D341Med (cell line): Measurements from ENCODE around the gene SMO.
"Not testable (repeated sequence)": the region's sequence is repeated elsewhere in the genome, so short reads cannot be mapped to it uniquely, and the experiment has no call there.

Experiments
- DNase-seq: peaks from one replicate; pipeline ENCODE4 v3.0.0; 2012; ENCODE audit warnings: low spot score

Gene SMO

DNA sequence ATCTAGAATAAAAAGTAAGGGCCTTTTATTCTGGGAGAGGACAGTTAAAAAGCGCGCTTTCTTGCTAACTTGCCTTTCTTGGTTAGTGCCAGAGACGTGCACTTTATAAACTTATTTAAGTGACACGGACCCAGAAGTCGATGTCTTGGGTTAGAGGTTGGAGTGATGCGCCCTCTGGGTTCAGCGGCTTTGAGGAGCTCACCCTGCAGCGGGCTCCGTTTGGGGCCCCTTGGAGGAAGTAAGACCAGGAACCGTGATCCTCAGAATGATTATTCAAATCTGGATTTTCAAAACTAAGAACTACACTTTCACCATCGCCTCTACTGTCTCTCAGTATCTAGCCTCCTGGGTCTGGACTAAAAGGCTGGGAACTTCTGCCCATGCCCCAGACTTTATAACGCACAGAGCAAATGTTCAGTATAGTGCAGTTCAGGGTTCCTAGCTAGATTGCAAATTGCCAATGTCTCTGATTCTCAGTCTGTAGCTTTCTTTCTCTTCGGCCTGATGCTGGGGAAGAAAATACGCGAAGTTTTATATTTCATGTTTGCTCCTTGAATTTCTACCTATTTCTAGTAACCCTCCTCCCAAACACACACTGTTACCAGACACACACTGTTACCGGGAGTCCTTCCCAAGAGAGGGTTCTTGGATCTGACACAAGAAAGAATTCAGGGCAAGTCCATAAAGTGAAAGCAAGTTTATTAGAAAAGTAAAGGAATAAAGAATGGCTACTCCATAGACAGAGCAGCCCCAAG lies 18.6 kb upstream of the SMO start:
- DNase-seq, result no peak

DNA sequence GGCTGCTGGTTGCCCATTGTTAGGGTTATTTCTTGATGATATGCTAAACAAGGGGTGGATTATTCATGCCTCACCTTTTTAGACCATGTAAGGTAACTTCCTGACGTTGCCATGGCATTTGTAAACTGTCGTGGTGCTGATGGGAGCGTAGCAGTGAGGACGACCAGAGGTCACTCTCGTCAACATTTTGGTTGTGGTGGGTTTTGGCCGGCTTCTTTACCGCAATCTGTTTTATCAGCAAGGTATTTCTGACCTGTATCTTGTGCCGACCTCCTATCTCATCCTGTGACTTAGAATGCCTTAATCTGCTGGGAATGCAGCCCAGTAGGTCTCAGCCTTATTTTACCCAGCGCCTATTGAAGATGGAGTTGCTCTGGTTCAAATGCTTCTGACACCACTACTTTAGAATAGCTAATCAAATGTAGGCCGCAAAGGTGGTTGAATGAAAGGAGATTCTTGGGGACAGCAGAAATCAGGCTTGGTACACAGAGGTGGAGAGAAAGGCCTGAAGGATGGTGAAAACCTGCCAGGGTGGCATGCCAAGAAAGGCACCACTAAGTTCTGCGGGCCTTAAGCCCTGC lies 17.9 kb upstream of the SMO start:
- no peak for DNase-seq

DNA sequence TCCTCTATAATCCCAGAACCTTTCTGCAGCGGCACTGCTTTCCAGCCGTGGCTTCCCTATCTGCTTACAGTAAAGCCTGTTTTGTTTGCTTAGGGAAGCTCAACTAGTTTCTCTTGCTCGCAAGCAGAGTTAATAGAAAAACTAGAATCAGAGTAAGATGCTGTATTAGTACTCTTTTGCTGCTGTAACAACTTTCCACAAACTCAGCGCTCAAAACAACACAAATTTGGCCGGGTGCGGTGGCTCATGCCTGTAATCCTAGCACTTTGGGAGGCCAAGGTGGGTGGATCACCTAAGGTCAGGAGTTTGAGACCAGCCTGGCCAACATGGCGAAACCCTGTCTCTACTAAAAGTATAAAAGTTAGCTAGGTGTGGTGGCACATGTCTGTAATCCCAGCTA lies 14.6 kb upstream of the SMO start:
- DNase-seq, result not testable (repeated sequence)

DNA sequence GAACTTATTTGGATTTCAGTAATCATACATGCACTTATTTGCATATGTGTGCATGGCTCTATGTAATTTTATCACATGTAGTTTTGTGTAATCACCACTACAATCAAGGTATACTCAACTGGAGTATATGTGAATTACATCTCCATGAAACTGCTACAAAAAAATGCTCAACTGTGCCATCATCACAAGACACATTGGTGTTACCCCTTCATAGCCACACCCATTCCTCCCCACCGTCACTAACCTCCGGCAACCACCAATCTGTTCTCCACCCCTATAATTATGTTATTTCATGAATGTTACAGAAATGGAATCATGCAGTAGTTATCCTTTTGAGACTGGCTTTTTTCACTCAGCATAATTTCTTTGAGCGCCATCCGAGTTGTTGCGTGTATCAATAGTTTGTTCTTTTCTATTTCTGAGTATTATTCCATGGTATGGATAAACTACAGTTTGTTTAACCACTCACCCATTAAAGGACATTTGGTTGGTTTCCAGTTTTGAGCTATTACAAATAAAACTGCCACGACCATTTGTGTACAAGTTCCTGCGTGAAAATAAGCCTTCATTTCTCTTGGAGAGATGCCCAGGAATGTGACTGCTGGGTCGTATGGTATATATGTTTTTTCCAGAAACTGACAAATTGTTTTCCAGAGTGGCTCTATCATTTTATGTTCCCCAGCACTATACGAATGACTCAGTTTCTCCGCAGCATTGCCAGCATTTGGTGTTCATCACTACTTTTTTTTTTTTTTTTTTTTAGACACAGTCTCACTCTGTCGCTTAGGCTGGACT lies 11.3 kb upstream of the SMO start:
- no peak for DNase-seq

DNA sequence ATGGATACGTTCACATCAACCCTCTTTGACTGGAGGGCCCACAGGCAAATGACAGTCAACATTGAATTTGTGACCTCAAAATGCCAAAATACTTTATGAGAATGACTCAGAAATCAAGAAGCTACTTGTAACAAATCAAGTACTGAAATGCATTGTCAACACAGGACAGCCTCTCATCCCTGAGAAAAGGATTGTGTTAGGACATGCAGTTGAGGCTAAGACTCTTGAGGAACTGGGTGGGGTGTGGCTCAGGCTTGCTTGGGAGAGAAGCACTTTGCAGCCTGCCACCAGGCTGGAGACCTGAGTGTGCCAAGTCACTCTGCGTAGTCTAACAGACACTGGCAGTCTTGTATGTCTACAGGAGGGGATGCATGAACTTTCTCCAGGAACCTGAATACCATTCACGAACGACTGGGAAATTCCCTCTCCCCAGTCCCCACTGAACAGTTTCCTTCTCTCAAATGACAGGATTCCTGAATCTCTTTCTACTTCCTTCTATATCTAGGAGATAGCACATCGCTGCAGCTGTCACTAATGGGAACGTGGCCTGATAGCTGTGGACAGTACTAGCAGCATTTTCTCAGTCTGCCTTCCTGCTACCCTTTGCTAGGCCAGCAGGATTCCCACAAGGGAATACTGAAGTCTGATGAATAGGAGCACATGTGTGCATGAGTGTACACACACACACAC lies 3.3 kb upstream of the SMO start:
- no peak for DNase-seq

DNA sequence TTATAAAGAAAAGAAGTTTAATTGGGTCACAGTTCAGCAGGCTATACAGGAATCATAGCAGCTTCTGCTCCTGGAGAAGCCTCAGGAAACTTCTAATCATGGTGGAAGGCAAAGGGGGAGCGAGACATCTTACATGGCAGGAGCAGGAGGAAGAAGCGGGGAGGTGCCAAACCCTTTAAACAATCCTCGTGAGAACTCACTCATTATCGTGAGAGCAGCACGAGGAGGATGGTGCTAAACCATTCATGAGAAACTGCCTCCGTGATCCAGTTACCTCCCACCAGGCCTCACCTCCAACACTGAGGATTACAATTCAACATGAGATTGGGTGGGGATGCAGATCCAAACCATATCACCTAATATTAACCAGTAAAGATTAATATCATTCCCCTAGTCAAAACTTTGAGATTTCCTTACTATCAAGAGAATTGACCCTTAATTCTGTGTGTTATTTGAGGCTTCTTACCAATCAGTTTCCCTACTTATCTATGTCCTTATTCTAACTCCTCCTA lies 1.6 kb upstream of the SMO start:
- no peak for DNase-seq

DNA sequence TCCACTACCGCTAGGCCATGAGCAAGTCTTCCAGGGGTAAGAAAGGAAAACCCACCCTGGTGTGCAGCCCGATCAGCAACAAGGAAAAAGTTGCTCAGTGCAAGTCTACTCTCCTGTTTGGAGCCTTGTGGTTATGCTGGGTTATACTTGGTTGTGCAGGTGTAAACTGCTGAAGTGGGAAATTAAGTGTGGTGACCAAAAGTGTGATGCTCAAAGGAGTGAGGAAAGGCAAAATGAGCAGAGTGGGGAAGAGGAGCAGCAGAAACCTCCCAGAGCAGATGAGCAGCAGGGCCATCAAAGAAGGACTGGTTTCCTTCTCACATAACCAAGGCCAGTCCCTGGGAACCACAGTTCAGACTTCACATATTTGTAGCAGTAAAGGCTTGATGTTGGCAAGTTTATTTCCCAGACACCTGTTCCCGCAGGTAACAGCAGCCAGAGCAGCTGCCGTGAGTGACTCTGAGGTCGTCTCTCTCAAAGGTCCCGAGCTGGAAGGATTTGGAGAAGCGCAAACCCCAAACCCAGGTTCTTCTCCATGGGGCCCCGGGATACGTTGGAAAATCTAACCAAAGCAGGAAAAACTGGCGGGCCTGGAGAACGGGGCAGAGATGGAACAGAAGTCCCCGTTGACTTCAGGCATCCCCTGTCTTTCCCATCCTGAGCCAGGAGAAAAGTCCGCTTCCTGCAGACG lies 607 bp upstream of the SMO start:
- DNase-seq, result no peak

DNA sequence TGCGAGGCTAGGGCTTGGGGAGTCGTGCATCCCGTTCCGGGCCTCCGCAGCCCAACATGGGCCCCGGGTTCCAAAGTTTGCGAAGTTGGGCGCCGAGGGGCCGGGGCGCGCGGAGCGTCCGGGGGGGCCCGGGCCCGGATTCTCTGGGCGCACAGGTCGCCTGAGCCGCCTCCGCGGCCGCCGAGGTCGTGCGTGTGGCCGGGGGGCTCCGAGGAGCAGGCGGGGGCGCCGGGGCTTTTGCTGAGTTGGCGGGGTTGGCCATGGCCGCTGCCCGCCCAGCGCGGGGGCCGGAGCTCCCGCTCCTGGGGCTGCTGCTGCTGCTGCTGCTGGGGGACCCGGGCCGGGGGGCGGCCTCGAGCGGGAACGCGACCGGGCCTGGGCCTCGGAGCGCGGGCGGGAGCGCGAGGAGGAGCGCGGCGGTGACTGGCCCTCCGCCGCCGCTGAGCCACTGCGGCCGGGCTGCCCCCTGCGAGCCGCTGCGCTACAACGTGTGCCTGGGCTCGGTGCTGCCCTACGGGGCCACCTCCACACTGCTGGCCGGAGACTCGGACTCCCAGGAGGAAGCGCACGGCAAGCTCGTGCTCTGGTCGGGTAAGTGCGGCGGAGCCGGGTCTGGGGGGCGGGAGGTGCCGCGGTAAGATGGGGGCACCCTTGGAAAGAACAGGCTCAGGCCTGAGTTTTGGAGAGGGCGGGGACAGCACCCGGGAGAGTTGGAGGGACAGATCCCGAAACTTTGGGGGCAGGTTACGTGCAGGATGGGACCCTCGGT lies 643 bp downstream of the SMO start:
- peak; percentile 72 for DNase-seq

DNA sequence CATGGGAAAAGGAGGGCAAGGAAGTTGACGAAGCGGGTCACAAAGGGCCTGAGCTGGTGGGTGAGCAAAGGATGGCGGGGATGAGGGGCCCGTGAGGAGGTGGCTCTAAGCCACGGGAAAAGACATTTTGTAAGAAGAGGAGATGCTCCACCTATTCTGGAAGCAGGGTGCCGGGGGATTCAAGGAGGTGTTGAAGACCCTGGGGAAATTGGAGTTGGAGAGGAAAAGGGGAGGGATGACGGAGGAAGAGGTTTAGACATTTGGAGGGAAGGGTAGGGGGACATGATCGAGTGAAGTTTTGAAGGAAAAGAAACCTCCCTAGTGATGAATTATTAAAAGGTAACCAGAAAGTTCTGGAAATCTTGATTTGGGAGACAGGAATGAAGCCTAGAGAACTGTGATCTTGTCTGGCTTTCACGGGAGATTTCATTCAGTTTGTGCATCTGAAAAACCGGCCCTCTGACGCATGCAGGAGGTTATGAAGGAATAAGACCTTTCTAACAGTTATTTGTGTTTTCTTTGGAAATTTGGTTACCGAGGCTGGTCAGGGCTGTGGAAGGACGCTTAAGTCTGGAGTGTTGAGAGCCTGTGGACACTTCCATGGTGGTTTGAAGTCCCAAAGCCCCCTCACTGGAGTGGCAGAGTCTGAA lies 1.4 kb downstream of the SMO start:
- no peak for DNase-seq

DNA sequence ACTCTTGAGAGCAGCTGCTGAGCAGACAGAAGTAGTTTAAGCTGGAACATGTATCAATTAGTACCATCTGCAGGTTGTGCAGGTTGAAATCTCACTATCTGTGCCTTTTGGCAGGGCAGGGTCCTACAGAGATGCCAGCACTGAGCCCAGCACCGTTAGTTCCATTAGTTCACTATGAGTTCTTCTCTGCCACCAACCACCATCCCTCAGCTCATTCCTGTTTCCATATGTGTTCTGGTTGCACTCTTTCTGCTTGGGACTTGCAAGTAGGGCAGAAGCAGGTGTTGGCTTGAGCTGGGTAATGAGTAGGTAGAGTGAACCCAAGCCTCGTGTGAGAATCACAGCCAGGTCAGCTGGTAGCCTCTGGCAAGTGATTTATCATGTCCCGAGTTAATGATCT lies 2.8 kb downstream of the SMO start:
- no peak for DNase-seq

DNA sequence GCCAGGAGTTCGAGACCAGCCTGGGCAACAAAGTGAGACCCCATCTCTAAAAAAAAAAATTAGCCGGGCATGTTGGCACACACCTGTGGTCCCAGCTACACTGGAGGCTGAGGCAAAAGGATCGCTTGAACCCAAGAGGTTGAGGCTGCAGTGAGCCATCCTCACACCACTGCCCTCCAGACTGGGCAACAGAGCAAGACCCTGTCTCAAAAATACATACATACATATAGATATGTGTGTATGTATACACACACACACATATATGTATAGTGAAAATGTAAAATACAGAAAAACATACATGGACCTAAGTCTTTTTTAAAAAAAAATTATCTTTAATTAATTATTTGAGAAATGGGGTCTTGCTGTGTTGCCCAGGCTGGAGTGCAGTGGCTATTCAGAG lies 5.5 kb downstream of the SMO start:
- no peak for DNase-seq

DNA sequence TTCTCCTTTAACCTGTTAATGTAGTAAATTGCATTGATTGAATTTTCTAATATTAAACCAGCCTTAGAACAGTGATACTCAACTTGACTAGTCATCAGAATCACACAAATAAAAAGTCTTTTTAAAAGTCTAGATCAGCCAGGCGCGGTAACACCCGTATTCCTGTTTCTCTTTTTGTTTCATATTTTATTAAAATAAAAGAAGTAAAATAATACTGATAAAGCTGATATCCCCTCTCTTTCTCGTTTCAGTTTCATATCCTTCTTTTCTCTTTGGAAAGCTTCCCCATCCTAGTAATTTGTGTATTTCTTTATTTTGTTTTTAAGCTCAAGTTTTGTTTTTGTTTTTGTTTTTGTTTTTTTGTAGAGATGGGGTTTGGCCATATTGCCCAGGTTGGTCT lies 9.3 kb downstream of the SMO start:
- DNase-seq, result no peak

DNA sequence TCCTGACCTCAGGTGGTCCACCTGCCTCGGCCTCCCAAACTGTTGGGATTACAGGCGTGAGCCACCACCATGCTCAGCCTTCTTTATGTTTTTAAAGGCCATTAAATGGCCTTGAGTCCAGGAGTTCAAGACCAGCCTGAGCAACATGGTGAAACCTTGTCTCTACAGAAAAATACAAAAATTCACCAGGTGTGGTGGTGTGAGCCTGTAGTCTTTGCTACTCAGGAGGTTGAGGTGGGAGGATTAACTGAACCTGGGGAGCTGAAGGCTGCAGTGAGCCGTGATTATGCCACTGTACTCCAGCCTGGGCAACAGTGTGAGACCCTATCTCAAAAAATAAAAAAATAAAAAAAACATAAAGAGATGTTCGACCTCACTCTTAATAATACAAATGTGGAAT lies 11.0 kb downstream of the SMO start:
- no peak for DNase-seq

DNA sequence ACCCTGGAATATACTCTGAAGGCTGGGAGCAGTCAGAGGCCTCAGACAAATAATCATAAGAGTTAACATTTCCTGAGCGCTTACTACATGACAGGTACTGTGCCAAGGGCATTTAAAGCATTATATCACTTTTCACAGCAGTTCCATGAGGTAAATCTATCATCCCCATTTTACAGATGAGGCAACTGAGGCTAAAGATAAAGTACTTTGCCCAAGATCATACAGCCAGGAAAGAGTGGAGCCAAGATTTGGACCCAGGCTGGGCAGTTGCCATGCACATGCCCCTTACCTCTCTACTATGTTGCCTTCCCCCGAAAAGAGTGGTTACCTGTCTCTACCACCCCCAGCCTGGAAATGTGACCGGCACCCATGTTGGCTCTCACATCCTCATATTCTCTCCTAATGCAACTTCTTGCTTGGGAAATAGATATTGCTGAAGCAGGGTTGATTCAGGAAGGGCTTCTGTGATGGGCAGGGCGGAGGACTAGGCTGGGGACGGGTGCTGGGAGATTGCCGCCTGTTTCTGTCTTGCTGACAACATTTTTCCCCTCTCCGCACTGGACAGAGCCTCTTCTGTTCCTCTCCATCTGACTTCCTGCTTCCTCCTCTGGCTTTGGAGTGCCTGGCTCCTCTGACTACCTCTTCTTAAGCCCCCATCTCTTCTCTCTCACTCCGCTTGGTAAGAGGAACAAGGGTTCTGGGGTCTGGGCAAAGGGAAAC lies 13.8 kb downstream of the SMO start:
- DNase-seq, result no peak

DNA sequence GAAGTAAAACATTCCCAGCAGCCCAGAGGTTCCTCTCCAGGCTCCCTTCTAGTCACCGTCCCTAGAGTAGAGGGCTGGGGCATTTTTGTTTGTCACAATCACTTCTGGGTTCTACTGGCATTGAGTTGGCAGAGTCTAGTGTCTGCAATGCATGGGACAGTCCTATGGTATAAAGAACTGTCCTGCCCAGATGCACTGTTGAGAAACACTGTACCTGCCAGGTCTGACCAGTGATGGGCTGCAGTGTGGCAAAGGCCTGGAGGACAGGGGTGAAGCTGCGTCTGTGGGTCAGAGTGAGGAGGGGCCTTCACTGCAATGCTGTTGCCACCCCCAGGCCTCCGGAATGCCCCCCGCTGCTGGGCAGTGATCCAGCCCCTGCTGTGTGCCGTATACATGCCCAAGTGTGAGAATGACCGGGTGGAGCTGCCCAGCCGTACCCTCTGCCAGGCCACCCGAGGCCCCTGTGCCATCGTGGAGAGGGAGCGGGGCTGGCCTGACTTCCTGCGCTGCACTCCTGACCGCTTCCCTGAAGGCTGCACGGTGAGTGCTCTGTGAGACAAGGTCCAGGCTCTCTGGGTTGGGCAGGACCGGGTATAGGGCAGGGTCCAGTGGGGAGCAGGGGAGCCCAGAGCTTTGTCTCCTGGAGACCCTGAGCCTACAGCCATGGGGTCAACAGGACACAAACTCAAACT lies 14.8 kb downstream of the SMO start:
- DNase-seq, result no peak

DNA sequence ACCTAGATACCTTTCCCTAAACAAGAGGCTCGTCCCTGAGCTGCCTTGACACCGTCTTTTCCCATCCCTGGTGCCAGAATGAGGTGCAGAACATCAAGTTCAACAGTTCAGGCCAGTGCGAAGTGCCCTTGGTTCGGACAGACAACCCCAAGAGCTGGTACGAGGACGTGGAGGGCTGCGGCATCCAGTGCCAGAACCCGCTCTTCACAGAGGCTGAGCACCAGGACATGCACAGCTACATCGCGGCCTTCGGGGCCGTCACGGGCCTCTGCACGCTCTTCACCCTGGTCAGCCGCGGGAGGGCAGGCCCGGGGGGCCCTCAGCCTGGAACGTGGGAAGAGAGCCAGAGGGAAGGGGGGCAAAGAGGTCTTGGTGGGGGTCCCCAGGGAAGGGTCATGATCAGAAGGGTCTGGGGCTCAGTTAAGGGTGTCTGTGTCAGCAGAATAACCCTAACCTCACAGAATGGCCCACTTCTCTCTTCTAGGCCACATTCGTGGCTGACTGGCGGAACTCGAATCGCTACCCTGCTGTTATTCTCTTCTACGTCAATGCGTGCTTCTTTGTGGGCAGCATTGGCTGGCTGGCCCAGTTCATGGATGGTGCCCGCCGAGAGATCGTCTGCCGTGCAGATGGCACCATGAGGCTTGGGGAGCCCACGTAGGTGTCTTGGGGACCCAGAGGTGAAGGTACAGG lies 16.8 kb downstream of the SMO start:
- no peak for DNase-seq

DNA sequence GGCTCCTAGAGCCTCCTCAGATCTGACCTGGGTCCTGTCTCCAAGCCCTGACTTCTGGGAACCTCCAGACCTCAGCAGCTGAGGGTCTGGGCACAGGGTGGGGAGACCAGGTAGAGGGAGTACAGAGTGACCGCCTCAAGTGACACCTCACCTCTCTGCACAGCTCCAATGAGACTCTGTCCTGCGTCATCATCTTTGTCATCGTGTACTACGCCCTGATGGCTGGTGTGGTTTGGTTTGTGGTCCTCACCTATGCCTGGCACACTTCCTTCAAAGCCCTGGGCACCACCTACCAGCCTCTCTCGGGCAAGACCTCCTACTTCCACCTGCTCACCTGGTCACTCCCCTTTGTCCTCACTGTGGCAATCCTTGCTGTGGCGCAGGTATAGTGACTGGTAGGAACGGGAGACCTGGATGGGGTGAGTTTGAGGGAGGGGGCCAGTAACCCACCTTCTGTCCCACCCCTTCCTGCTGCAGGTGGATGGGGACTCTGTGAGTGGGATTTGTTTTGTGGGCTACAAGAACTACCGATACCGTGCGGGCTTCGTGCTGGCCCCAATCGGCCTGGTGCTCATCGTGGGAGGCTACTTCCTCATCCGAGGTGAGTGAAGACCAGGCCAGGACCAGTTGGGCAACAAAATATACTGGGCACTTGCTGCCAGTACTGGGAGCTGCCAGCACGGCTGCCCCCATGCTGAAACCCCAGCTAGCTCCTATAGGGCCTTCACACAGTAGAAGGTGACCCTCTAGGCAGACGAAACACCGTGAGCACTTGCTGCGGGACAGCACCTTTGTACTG lies 17.8 kb downstream of the SMO start:
- DNase-seq, result no peak

DNA sequence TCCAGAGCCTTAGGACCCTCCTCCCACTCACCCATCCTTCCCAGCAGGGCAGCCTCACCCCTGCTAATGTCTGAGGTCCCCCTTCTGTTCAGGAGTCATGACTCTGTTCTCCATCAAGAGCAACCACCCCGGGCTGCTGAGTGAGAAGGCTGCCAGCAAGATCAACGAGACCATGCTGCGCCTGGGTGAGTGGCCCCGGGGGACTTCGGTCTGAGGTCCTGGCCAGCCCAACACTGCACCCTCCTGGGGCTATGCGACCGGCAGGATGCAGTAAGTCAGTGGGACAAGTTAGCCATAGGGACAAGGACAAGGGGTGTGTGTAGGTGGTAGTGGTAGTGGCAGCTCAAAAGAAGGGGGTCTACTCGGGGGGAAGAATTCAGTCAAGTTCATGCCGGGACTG lies 20.2 kb downstream of the SMO start:
- no peak for DNase-seq
